Diencephalon (tissue), 1 donor: Measurements from ENCODE around the gene TAF1C. TPM values are rescaled to one million over a fixed set of nuclear protein-coding genes. Genes with fewer than 3 reads are reported as not detected.

Experiments
- total RNA-seq: library from RNA; depleted of rRNA; stranded (reverse); fragments of >200 nt; gene quantifications from one replicate; pipeline ENCODE4 v1.2.3, GENCODE V29; 2014

TAF1C gene
- 21.2 TPM for total RNA-seq

GRCh38 chr16:84186685-84187437, at the start of gene TAF1C:
TSS of gene TAF1C (minus strand) at chr16:84187057. CDS start at chr16:84184988, 2,069 bp downstream.

GRCh38 chr16:84190731-84191388, 4.0 kb upstream of the TAF1C start, which contains the start of gene ADAD2:
TSS of gene ADAD2 (plus strand) at chr16:84191157. CDS start at chr16:84191231, 74 bp downstream.

GRCh38 chr16:84144859-84145639, 41.8 kb downstream of the TAF1C start, which contains the start of the genes DNAAF1 and HSDL1:
TSS of gene DNAAF1 (plus strand) at chr16:84145308. CDS start at chr16:84145441, 133 bp downstream.
TSS of gene HSDL1 (minus strand) at chr16:84145177. CDS start at chr16:84131321, 13,856 bp downstream.

Other genes with a start within 250 kb of the TAF1C start
- 0.23 TPM for gene OSGIN1, start 233.8 kb downstream of the TAF1C start, total RNA-seq
- gene NECAB2, start 218.8 kb downstream of the TAF1C start, total RNA-seq: 81.4 TPM
- 2.8 TPM for gene SLC38A8, start 144.3 kb downstream of the TAF1C start, total RNA-seq
- gene MBTPS1, start 70.1 kb downstream of the TAF1C start, total RNA-seq: 79.1 TPM
- gene HSDL1, start 41.9 kb downstream of the TAF1C start, total RNA-seq: 152 TPM
- gene DNAAF1, start 41.7 kb downstream of the TAF1C start, total RNA-seq: 6.5 TPM
- 0.23 TPM for gene ADAD2, start 4.1 kb upstream of the TAF1C start, total RNA-seq
- not detected for gene KCNG4, start 53.0 kb upstream of the TAF1C start, total RNA-seq
- gene WFDC1, start 107.8 kb upstream of the TAF1C start, total RNA-seq: 7.6 TPM
- gene ATP2C2, start 181.5 kb upstream of the TAF1C start, total RNA-seq: 3.5 TPM